ENCODE results near the gene MACROD2. TPM values are rescaled to one million over a fixed set of nuclear protein-coding genes. Genes with fewer than 3 reads are reported as not detected.

Gene MACROD2
- total and polyA plus RNA-seq, 11 donors = 0.54 to 5.4 (median 2.4) TPM

DNA sequence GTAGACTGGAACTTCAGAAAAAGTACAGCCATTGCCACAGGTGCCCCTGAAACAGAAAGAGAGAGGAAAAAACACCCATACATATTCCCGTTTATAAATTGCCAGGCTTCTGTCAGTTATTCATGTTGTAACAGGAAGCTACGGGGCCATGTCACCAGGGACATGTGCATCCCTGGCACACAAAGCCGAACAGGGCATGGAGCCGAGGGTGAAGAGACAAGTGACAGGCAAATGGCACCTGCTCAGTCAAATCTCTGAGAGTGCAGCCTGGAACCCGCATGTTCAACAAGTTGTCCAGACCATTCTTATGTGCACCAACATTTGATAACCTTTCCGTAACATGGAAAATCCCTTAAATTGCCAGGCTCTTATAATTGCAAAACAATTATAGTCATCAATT is 1837.2 kb downstream of the MACROD2 start:
- no peaks in the 10 kb centered on the region for H3K36me3 ChIP-seq
- intact Hi-C loops (cut with DNase I) = no loop called here

DNA sequence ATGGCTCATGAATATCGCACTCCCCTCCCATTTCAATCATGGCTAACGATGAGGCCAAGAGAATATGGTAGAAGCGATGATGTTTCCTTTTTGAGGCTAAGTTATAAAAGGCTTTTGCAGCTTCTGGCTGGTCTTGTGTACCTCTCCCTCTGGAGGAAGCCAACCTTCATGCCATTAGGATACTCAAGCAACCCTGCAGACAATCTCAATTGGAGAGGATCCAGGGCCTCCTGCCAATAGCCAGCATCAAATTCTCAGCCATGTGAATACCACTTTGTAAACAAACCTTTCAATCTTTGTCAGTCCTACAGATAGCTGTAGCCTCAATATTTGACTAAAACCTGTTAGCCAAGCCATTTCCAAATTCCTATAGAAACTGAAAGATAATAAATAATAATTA is 1839.5 kb downstream of the MACROD2 start:
- intact Hi-C loops (cut with DNase I) = no loop called here
- Histone ChIP-seq H3K4me3 (no peak overlapping the region), H3K27ac (no peak overlapping the region), H3K36me3 (no peaks in the 10 kb centered on the region), H3K4me1 (no peaks in the 10 kb centered on the region), H3K27me3 (peaks cover 0 to 3% (median 0%) of the 10 kb centered on the region in 9 donors), H3K9me3 (no peaks in the 10 kb centered on the region)
- TF ChIP-seq, protein P1, sequence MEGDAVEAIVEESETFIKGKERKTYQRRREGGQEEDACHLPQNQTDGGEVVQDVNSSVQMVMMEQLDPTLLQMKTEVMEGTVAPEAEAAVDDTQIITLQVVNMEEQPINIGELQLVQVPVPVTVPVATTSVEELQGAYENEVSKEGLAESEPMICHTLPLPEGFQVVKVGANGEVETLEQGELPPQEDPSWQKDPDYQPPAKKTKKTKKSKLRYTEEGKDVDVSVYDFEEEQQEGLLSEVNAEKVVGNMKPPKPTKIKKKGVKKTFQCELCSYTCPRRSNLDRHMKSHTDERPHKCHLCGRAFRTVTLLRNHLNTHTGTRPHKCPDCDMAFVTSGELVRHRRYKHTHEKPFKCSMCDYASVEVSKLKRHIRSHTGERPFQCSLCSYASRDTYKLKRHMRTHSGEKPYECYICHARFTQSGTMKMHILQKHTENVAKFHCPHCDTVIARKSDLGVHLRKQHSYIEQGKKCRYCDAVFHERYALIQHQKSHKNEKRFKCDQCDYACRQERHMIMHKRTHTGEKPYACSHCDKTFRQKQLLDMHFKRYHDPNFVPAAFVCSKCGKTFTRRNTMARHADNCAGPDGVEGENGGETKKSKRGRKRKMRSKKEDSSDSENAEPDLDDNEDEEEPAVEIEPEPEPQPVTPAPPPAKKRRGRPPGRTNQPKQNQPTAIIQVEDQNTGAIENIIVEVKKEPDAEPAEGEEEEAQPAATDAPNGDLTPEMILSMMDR (IDR thresholded peaks at IDR 0.05) = no peak
- no peak for TF ChIP-seq POLR2A (IDR thresholded peaks at IDR 0.05)
- ATAC-seq = no peak
- DNase-seq = no peak
- 81 to 90% (median 85%) methylated on average over 3 of the region's 3 CpGs for WGBS, 4 donors

More for the DNA sequence above, 1837.2 kb downstream of the MACROD2 start:
- 77 to 87% (median 84%) methylated on average over 6 of the region's 6 CpGs for WGBS, 4 donors
- ATAC-seq (no peak), DNase-seq (no peak)
- Histone ChIP-seq H3K9me3 (no peaks in the 10 kb centered on the region), H3K4me1 (no peaks in the 10 kb centered on the region), H3K4me3 (no peak overlapping the region), H3K27me3 (no peaks in the 10 kb centered on the region), H3K27ac (no peak overlapping the region)
- TF ChIP-seq, protein P1 (IDR thresholded peaks at IDR 0.05) = no peak
- TF ChIP-seq POLR2A (IDR thresholded peaks at IDR 0.05) = no peak

DNA sequence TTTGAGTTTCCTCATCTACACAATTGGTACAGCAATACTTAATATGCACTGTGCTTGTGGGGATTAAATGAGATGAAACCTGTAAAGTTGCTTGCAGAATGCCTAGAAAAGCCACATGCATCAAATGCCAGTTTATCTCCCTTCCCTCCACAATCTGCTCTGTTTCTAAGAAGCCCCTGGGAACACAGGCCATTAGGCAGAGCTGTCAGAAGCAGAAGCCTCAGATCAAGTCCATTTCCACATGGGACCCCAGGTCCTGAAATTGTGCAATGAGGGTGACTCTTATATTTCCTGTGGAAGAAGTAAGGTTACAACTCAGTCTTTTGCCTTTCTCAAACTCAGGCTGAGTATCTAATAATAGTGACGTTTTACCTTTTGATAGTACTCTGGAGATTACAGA is 1840.5 kb downstream of the MACROD2 start:
- Histone ChIP-seq H3K27me3 (peaks cover 0 to 3% (median 0%) of the 10 kb centered on the region in 9 donors), H3K9me3 (no peaks in the 10 kb centered on the region), H3K4me3 (no peak overlapping the region), H3K36me3 (no peaks in the 10 kb centered on the region), H3K4me1 (no peaks in the 10 kb centered on the region), H3K27ac (no peak overlapping the region)
- intact Hi-C loops (cut with DNase I) = no loop called here
- ATAC-seq (no peak), DNase-seq (no peak)
- TF ChIP-seq, protein P1 (IDR thresholded peaks at IDR 0.05) = no peak
- no peak for TF ChIP-seq POLR2A (IDR thresholded peaks at IDR 0.05)
- WGBS, 4 donors = 28 to 42% (median 38%) methylated on average over 1 of the region's 1 CpG

DNA sequence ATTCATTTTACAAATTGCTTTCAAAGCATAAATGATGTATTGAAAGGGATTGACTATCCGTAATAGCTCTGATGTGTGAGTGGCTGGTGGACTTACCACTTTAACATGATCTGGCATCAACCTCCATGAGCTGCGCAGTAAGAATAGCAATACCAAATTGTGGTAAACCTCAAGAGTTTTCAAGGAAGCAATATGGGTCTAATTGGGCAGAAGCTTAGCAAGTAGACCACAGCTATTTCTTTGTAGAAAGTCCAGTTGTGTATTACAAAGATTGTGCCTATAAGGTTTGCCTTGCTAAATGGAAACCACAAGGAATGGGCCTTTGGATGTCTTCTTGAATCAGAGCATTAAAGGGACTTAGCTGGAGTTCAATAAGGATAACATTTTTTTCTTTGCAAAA is 1841.3 kb downstream of the MACROD2 start:
- Histone ChIP-seq H3K36me3 (no peaks in the 10 kb centered on the region), H3K9me3 (no peaks in the 10 kb centered on the region), H3K4me3 (no peak overlapping the region), H3K27me3 (peaks cover 0 to 3% (median 0%) of the 10 kb centered on the region in 9 donors), H3K4me1 (no peaks in the 10 kb centered on the region), H3K27ac (no peak overlapping the region)
- TF ChIP-seq, protein P1 (IDR thresholded peaks at IDR 0.05) = no peak
- TF ChIP-seq POLR2A (IDR thresholded peaks at IDR 0.05) = no peak
- WGBS, 4 donors = 81 to 92% (median 84%) methylated on average over 2 of the region's 2 CpGs
- DNase-seq (no peak), ATAC-seq (no peak)
- intact Hi-C loops (cut with DNase I) = no loop called here
